SK-MEL-5 (cell line): ENCODE results near the gene IQCH. TPM values are rescaled to one million over a fixed set of nuclear protein-coding genes. Genes with fewer than 3 reads are reported as not detected.
"Not testable (repeated sequence)": the region's sequence is repeated elsewhere in the genome, so short reads cannot be mapped to it uniquely, and the experiment has no call there.

Experiments
- DNase-seq: peaks from one replicate; pipeline ENCODE4 v3.0.0-alpha.2; 2016; ENCODE audit warnings: low read depth, low spot score
- in situ Hi-C: cut with HindIII; loops from 2 replicates; pipeline ENCODE4 v1.10.0; 2016; ENCODE audit warnings: low sequenced_read_pairs, high pct_unique_total_duplicates, low pct_unique_long_range_greater_than_20kb
- total RNA-seq: library from RNA; depleted of rRNA; stranded (reverse); fragments of >200 nt; shearing (Covaris generic); gene quantifications from 2 replicates; pipeline ENCODE4 v1.2.3, GENCODE V29; 2014

The IQCH gene
- total RNA-seq, 1 experiment from 2014 or later: 4.6 TPM

GRCh38 chr15:67444100-67444499 is 189.5 kb downstream of the IQCH start:
- no peak for DNase-seq
- in situ Hi-C loops: no loop called here

DNA sequence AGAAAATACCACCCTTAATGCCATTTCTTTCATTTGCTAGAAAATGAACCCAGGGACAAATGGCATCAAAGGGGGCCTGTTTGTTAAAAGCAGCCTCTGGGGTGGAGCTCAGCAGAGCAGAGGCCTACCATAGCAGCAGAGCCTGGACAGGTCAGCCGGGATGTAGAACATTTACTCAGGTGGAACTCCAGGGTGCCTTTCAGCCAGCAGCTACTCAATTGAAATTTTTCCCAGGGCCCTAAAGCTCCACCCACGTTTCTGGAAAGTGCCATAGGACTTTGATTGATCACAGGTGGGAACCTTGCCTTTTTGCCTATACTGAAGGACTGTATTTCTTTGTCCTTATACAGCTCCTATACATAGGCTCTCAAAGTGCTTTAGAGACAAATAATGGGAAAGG is 191.9 kb downstream of the IQCH start:
- in situ Hi-C loops: no loop called here
- no peak for DNase-seq

DNA sequence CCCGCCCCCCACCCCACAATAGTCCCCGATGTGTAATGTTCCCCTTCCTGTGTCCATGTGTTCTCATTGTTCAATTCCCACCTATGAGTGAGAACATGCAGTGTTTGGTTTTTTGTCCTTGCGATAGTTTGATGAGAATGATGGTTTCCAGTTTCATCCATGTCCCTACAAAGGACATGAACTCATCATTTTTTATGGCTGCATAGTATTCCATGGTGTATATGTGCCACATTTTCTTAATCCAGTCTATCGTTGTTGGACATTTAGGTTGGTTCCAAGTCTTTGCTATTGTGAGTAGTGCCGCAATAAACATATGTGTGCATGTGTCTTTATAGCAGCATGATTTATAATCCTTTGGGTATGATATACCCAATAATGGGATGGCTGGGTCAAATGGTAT is 193.8 kb downstream of the IQCH start:
- in situ Hi-C loops, DNase-seq: not testable (repeated sequence)

DNA sequence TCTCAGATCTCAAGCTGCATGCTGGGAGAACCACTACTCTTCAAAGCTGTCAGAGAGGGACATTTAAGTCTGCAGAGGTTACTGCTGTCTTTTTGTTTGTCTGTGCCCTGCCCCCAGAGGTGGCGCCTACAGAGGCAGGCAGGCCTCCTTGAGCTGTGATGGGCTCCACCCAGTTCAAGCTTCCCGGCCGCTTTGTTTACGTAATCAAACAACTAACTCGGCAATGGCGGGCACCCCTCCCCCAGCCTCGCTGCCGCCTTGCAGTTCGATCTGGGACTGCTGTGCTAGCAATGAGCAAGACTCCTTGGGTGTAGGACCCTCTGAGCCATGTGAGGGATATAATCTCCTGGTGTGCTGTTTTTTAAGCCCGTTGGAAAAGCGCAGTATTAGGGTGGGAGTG is 199.1 kb downstream of the IQCH start:
- DNase-seq, in situ Hi-C loops: not testable (repeated sequence)

DNA sequence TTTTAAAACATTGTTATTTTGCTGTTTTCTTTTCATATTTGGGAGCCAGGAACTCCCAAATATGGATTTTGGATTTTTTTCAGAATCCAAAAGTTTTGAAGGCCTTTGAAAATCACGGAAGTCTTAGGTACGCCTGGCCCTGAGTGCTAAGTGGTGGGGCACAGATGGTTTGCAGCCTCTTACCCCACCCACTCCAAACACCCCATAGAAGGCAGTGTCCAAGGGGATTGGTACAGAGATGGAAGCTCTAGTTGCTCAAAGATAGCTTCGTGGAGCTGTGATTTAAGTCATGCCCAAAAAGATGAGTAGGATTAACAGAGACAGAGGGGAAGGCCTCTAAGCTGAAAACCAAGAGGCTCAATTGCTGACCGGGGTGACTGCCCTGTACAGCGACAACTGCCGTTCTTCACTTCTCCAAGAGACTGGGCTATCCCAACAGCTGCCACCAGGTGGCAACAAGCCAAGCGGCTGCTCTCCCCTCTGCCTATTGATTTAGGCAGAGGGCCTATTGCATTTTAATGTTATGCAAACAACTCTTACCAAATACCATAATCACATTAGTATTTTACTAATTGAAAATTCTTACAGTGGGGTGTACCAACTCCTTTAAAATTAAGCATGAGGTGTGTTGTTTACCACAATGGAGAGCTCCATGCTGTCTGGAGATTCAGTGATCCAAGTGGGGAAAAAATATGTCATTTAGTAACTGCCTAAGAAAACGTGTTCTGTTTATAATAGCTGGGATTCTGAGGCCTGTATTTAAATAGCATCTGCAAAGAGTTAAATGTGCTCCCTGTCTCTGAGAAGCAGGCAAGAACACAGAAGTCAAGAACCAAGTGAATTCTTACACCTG is 202.3 kb downstream of the IQCH start:
- DNase-seq: peak; percentile 75
- in situ Hi-C loops: no loop called here

DNA sequence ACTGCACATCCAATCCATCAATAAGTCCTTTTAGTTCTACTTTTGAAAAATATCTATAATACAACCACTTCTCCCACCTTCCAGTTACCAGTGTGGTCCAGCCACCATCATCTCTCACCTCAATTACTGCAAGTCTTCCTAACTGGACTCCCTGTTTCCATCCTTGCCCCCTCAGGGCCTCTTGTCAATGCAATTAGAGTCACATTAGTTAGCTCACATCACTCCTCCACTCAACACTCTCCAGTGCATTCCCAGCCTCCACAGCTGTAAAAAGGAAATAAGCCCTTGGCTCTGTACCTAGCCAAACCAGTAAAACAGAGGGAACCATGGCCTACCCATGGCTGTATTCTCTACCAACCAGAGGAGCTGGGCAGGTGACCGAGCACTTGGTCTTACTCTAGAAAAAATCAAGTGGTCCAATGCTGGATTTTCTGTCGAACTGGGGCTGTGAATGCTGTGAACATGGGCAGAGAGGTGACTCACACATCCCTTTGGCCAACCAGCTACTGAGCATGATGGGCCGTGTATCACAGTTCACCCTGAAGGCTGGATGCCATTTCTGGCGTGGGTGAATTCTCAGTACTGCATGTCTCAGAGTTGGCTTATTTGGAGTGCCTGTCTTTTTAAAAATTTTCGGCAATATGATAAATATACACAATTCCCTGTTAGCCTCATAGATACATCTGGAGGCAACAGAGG is 203.9 kb downstream of the IQCH start:
- no peak for DNase-seq
- in situ Hi-C loops: no loop called here

- in situ Hi-C loops: no loop called here
Observed at GRCh38 chr15:67460521-67460920, 205.9 kb downstream of the IQCH start.

DNA sequence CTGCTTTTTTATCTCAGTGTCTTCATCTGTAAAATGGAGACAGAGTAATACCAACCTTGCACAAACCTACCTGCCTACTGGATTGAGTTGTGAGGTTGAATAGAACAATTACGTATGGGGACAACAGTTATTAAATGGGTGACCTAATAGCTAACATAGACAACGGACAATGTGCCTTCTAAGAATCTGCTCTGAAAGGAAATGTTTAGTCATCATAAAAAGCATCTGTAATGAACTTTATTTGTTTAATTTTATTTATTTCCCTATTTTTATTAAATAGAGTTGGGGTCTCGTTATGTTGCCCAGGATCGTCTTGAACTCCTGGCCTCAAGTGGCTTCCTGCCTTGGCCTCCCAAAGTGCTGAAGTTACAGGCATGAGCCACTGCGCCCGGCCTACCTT is 207.1 kb downstream of the IQCH start:
- in situ Hi-C loops: no loop called here
- DNase-seq: no peak

More at GRCh38 chr15:67460521-67460920, 205.9 kb downstream of the IQCH start:
- DNase-seq: no peak

DNA sequence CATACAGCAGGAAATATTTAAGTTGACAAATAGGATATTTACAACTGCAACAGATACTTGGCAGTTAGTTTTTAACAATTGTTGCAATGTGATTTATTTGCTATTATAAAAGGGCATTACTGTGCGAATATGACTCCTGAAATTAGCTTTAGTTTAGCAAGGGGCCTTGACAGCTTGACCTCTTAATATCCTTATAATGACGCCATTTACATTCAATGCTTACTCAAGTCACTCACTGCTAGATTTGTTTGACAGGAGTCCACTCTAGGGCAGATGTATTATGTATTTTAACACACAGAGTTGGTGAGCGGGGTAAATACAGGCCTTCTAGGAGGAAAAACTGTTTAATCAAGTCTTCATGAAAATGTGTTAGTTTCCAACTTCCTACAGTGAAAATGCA is 208.3 kb downstream of the IQCH start:
- in situ Hi-C loops: no loop called here
- no peak for DNase-seq

DNA sequence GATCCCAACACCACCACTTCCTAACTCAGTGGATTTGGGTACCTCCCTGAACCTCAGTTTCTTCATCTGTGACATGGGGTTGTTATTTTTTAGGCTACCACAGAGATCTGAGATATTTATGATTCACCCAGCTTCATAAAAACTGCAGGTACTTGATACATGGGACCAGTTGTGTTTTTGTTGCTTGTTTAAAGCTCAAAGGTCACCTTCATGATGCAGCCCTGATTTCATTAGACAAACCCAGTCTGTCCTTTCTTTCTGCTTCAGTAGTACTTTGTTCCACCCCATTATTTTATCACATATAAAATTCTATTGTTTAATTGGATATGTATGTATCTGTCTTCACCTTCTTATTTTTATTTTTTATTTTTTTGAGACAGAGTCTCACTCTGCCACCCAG is 208.9 kb downstream of the IQCH start:
- in situ Hi-C loops: no loop called here

DNA sequence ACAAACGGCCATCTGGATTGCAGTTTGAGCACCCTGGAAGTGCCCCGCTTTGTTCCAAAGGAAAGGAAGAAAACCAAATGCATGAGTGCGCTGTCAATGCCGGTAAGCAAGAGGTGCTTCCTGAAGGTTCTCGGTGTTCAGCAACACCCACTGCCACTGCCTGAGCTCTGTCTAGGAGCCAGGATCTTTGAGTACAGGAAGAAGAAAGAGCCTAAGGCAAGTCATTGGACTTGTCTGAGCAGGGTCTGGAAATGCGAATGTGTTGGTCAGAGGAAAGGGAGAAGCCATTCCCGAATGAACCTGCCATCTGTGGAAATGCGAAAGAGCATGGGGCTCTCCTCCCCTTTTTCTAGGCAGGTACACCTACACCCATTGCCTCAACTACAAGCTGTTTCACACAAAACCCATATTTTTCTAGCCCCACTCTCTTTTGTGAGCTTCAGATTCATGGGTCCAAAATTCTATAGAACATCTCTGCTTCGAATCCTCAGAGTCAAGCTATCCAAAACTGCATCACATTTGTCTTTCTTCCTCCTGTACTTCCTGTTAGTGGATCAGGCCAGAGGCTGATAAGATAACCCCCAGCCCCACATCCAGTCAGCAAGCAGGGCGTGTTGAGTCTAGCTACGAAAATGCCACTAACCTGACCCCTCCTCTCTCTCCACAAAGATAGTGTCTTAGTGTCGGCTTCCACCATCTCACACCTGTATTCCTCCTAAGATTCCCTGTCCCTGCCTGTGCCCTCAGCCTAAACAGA is 210.8 kb downstream of the IQCH start:
- in situ Hi-C loops: no loop called here

More for the DNA sequence above, 208.9 kb downstream of the IQCH start:
- no peak for DNase-seq

GRCh38 chr15:67468416-67468815 is 213.8 kb downstream of the IQCH start:
- in situ Hi-C loops: no loop called here
- DNase-seq: no peak

More for the DNA sequence above, 210.8 kb downstream of the IQCH start:
- DNase-seq: no peak

- in situ Hi-C loops: no loop called here
- DNase-seq: no peak
Observed at GRCh38 chr15:67469680-67470079, 215.1 kb downstream of the IQCH start.

DNA sequence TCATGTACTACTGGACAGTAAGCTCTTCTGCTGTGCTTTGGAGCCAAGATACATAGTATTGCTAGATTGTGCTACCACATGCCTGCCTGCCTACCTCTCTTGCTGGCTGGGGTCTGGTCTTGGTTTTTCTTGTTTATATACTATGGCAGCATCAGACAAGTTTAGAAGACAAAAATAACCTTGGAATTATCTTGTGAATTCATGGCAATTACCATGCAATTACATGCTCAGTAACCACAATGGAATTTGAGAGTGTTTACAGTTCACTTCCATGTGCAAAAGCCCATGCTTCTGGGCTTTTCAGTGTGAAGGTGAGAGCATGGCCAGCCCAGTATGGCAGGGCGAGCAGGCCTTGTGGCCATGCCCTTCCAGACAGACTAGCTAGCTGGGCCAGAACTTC is 218.4 kb downstream of the IQCH start:
- in situ Hi-C loops: no loop called here
- no peak for DNase-seq

GRCh38 chr15:67474405-67475110 is 220.0 kb downstream of the IQCH start:
- DNase-seq: no peak
- in situ Hi-C loops: no loop called here

DNA sequence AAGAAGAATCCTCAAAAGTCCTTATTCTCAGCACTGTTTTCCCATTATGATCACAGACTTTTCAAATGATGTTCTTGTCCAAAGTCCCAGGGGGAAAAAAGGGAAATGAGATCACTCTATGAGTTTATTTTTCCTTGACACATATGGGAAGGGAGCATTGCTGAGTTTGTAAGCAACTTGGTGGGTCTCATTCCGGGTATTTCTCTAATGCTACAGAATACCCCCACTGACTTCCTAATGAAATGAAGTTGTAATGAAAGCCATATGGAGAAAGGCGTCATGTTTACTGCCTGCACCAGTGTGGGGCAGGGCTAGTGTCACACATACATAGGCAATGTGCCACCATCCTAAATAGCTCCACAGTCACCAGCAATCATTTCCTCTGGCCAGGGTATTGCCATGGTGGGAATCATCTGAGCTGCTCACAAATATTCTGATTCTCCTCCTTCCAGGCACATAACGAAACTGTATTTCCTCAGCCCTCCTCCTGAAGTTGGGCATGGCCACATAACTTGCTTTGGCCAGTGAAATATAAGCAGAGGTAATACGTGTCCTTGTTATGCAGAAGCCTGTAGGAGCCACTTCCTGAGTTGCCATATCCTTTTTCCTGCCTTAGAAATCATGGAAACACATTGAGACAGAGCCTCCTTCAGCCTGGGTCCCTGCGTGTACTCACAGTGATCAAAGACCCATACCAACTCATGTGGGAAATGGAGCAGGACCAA is 225.4 kb downstream of the IQCH start:
- in situ Hi-C loops: no loop called here
- no peak for DNase-seq

- DNase-seq: no peak
- in situ Hi-C loops: no loop called here
Observed at GRCh38 chr15:67480741-67481140, 226.2 kb downstream of the IQCH start.
